Neural progenitor cell (in vitro differentiated cells): ENCODE data around the gene CCDC112. TPM values are rescaled to one million over a fixed set of nuclear protein-coding genes. Genes with fewer than 3 reads are reported as not detected.
"Not testable (repeated sequence)": the region's sequence is repeated elsewhere in the genome, so short reads cannot be mapped to it uniquely, and the experiment has no call there.

ENCODE experiments used
- DNase-seq: peaks from one replicate; pipeline ENCODE4 v3.0.0-alpha.2; 2016; ENCODE audit warnings: low spot score
- H2AFZ ChIP-seq: fragments of 200-600 bp; sonication (generic); replicated peaks from 2 replicates; pipeline ENCODE4 v1.6.1; 2016; ENCODE audit warnings: antibody characterized with exemption
- H3F3A ChIP-seq: fragments of 200-600 bp; sonication (generic); 2 replicates; pipeline ENCODE4 v1.6.1; 2016; ENCODE audit warnings: antibody characterized with exemption, low read depth
- H3K27ac ChIP-seq: fragments of 200-600 bp; sonication (generic); 2 replicates; pipeline ENCODE4 v1.5.1; 2016; ENCODE audit warnings: mild to moderate bottlenecking
- H3K27me3 ChIP-seq: fragments of 200-600 bp; sonication (generic); 2 replicates; pipeline ENCODE4 v1.6.1; 2016; ENCODE audit warnings: mild to moderate bottlenecking, moderate library complexity
- H3K36me3 ChIP-seq: fragments of 200-600 bp; sonication (generic); 2 replicates; pipeline ENCODE4 v1.5.1; 2016
- H3K4me1 ChIP-seq: fragments of 200-600 bp; sonication (generic); 2 replicates; pipeline ENCODE4 v1.6.1; 2016; ENCODE audit warnings: mixed run types
- H3K4me2 ChIP-seq: fragments of 200-600 bp; sonication (generic); 2 replicates; pipeline ENCODE4 v1.6.1; 2016
- H3K4me3 ChIP-seq: fragments of 200-600 bp; sonication (generic); 2 replicates; pipeline ENCODE4 v1.5.1; 2016
- H3K79me2 ChIP-seq: fragments of 200-600 bp; sonication (generic); 2 replicates; pipeline ENCODE4 v1.6.1; 2016; ENCODE audit warnings: low read depth
- H3K9ac ChIP-seq: fragments of 200-600 bp; sonication (generic); 2 replicates; pipeline ENCODE4 v1.6.1; 2016
- H3K9me3 ChIP-seq: fragments of 200-600 bp; sonication (generic); 2 replicates; pipeline ENCODE4 v1.5.1; 2016; ENCODE audit warnings: low read depth
- H4K20me1 ChIP-seq: fragments of 200-600 bp; sonication (generic); 2 replicates; pipeline ENCODE4 v1.6.1; 2016; ENCODE audit warnings: low read depth
- H3K27ac Mint-ChIP-seq: 3 replicates; pipeline ENCODE4 v1.8.0; 2021; ENCODE audit warnings: mixed read lengths
- H3K27me3 Mint-ChIP-seq: 2 replicates; pipeline ENCODE4 v1.8.0; 2022; ENCODE audit warnings: low read depth, mild to moderate bottlenecking, inconsistent platforms, moderate library complexity, mixed read lengths; ENCODE audit not compliant: insufficient read depth
- H3K36me3 Mint-ChIP-seq: 3 replicates; pipeline ENCODE4 v1.8.0; 2021; ENCODE audit warnings: mixed read lengths
- H3K4me1 Mint-ChIP-seq: 3 replicates; pipeline ENCODE4 v1.8.0; 2021; ENCODE audit warnings: mixed read lengths
- H3K4me3 Mint-ChIP-seq: 3 replicates; pipeline ENCODE4 v1.8.0; 2021; ENCODE audit warnings: mild to moderate bottlenecking, moderate library complexity, mixed read lengths
- H3K9me3 Mint-ChIP-seq: 3 replicates; pipeline ENCODE4 v1.8.0; 2020; ENCODE audit warnings: mixed read lengths
- EZH2 ChIP-seq: fragments of 200-600 bp; sonication (generic); IDR thresholded peaks from 2 replicates; pipeline ENCODE4 v1.6.1; 2017; ENCODE audit warnings: antibody characterized with exemption, mild to moderate bottlenecking, moderate library complexity
- EZH2phosphoT487 ChIP-seq: fragments of 200-600 bp; sonication (generic); IDR thresholded peaks from 2 replicates; pipeline ENCODE4 v1.6.1; 2017; ENCODE audit warnings: antibody characterized with exemption
- total RNA-seq: library from RNA; depleted of rRNA; stranded (reverse); fragments of >200 nt; gene quantifications from 2 replicates; pipeline ENCODE4 v1.2.3, GENCODE V29; 2015; ENCODE audit warnings: low replicate concordance
- TF ChIP-seq, protein P1 (sequence below): fragments of 200-600 bp; sonication (generic); IDR thresholded peaks from 2 replicates; pipeline ENCODE4 v1.5.1; 2017; ENCODE audit warnings: antibody characterized with exemption, mild to moderate bottlenecking

The CCDC112 gene
- total RNA-seq, 1 donor from 2014 or later: 33.6 TPM

DNA sequence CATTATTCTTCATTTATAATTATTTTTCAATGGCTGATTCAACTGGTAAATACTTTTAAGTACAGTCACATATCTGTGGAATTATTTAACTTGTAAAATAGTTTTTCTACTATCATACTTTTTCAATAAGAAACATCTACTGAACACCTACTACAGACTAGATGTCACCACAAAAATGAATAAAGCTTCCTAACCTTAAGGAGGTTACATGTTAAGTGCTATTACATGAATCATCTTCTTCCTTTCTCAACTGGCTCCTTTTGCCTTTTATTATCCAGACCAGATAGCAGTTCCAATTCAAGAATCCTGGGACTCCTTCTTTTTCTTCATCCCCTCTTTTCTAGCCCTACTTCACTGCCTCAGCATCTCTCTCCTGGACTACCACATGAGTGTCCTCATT, 38.5 kb downstream of the CCDC112 start:
- Histone ChIP-seq H4K20me1 (peaks cover 28% of the 10 kb centered on the region), H3K27me3 (no peaks in the 10 kb centered on the region), H3K36me3 (no peaks in the 10 kb centered on the region), H3K79me2 (peaks cover 91% of the 10 kb centered on the region), H2AFZ (no peak overlapping the region), H3K4me1 (peaks cover 15% of the 10 kb centered on the region), H3K4me3 (no peak overlapping the region), H3K27ac (no peak overlapping the region), H3K4me2 (no peak overlapping the region), H3K9me3 (no peaks in the 10 kb centered on the region), H3F3A (peaks cover 10% of the 10 kb centered on the region), H3K9ac (no peak overlapping the region)
- TF ChIP-seq EZH2phosphoT487: no peak
- TF ChIP-seq EZH2: no peak
- TF ChIP-seq, protein P1, sequence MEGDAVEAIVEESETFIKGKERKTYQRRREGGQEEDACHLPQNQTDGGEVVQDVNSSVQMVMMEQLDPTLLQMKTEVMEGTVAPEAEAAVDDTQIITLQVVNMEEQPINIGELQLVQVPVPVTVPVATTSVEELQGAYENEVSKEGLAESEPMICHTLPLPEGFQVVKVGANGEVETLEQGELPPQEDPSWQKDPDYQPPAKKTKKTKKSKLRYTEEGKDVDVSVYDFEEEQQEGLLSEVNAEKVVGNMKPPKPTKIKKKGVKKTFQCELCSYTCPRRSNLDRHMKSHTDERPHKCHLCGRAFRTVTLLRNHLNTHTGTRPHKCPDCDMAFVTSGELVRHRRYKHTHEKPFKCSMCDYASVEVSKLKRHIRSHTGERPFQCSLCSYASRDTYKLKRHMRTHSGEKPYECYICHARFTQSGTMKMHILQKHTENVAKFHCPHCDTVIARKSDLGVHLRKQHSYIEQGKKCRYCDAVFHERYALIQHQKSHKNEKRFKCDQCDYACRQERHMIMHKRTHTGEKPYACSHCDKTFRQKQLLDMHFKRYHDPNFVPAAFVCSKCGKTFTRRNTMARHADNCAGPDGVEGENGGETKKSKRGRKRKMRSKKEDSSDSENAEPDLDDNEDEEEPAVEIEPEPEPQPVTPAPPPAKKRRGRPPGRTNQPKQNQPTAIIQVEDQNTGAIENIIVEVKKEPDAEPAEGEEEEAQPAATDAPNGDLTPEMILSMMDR: no peak
- DNase-seq: no peak
- H3K27ac Mint-ChIP-seq: no peak overlapping the region
- H3K36me3 Mint-ChIP-seq: peaks cover 4% of the 10 kb centered on the region
- no peaks in the 10 kb centered on the region for H3K27me3 Mint-ChIP-seq
- no peaks in the 10 kb centered on the region for H3K9me3 Mint-ChIP-seq
- H3K4me3 Mint-ChIP-seq: no peak overlapping the region
- H3K4me1 Mint-ChIP-seq: peaks cover 15% of the 10 kb centered on the region

DNA sequence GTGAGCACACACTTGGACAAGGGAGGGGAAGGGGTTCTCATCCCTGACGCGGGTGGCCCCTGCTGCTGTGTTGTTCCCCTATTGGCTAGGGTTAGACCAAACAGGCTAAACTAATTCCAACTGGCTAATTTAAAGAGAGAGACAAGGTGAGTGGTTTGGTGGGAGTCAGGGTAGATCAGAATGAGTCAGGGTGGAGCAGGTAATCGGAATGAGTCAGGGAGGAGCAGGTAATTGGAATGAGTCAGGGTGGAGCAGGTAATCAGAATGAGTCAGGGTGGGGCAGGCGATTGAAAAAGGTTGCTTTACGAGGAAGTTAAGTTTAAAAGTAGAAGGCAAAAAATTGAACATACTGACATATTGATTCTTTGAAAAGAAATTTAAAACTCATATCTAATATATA, 47.1 kb downstream of the CCDC112 start:
- not testable (repeated sequence) for H3K27ac Mint-ChIP-seq, H3K4me2 ChIP-seq, H3K4me3 Mint-ChIP-seq, H3K4me1 Mint-ChIP-seq, H3K27me3 ChIP-seq, H3K36me3 ChIP-seq, H3K9ac ChIP-seq, H2AFZ ChIP-seq, H3K4me3 ChIP-seq, H3K27ac ChIP-seq, H3K4me1 ChIP-seq, H3K9me3 Mint-ChIP-seq, H3K9me3 ChIP-seq, H3K27me3 Mint-ChIP-seq, H3F3A ChIP-seq, DNase-seq, H3K36me3 Mint-ChIP-seq
- peaks cover 45% of the 10 kb centered on the region for H3K79me2 ChIP-seq
- peaks cover 18% of the 10 kb centered on the region for H4K20me1 ChIP-seq

DNA sequence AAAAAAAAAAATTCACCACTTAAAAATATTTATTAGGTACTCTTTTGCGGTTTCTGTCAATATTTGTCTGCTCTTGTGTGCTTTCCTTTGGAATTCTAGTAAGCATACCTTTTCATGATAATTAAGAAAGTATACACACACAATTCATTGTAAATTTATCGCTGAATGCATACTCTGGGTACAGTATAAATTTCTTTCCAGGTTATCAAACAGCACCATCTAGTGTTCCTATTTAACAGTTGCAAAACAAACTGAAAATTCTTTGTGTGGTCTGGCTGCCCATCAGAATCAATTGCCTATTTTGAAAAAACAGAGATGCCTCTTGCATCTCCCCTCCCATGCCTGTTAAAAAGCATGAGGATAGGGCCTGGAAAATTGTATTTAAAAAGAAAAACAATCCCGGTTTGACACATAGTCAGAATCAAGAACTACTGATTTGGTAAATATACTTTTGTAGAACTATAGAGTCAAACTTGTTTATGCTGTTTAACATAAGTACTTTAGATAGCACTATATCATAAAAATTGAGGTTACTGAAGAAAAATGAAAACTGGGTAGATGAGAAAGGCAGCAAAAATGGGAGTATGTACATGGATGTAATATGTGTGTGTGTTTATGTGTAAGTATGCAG, 50.0 kb downstream of the CCDC112 start:
- TF ChIP-seq EZH2phosphoT487 (no peak), EZH2 (no peak)
- TF ChIP-seq, protein P1: peak; percentile 77

DNA sequence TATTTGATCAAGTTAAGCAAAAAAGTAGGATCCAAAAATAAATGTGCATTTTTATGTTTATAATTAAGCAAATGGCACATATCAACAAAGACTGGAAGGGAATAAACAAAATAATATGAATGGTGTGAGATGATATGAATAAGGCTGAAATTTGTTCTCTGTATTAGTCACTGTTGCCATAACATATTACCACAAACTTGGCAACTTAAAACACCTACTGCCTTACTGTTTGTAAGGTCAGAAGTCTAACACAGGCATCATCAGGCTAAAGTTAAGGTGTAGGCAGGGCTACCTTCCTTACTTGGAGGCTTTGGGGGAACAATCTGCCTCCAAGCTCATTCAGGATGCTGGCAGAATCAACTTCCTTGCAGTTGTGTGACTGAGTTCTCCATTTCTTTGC, 53.0 kb downstream of the CCDC112 start:
- Histone ChIP-seq H3K4me3 (no peak overlapping the region), H3K4me1 (no peaks in the 10 kb centered on the region), H3F3A (peaks cover 2% of the 10 kb centered on the region), H3K27ac (no peak overlapping the region), H3K79me2 (peaks cover 12% of the 10 kb centered on the region), H3K9ac (no peak overlapping the region), H3K9me3 (no peaks in the 10 kb centered on the region), H3K27me3 (no peaks in the 10 kb centered on the region), H4K20me1 (peaks cover 13% of the 10 kb centered on the region), H3K36me3 (no peaks in the 10 kb centered on the region), H2AFZ (no peak overlapping the region), H3K4me2 (no peak overlapping the region)
- H3K27me3 Mint-ChIP-seq: no peaks in the 10 kb centered on the region
- DNase-seq: no peak
- H3K4me3 Mint-ChIP-seq: no peak overlapping the region
- no peaks in the 10 kb centered on the region for H3K9me3 Mint-ChIP-seq
- no peak overlapping the region for H3K27ac Mint-ChIP-seq
- TF ChIP-seq EZH2 (no peak), EZH2phosphoT487 (no peak)
- no peaks in the 10 kb centered on the region for H3K4me1 Mint-ChIP-seq
- peaks cover 8% of the 10 kb centered on the region for H3K36me3 Mint-ChIP-seq

More for the DNA sequence above, 50.0 kb downstream of the CCDC112 start:
- H3F3A ChIP-seq: peaks cover 5% of the 10 kb centered on the region
- no peaks in the 10 kb centered on the region for H3K27me3 Mint-ChIP-seq
- no peaks in the 10 kb centered on the region for H3K27me3 ChIP-seq
- no peak overlapping the region for H3K4me3 Mint-ChIP-seq
- H3K4me1 ChIP-seq: no peaks in the 10 kb centered on the region
- no peak overlapping the region for H3K9ac ChIP-seq
- no peaks in the 10 kb centered on the region for H3K36me3 Mint-ChIP-seq
- no peaks in the 10 kb centered on the region for H3K36me3 ChIP-seq
- no peaks in the 10 kb centered on the region for H3K9me3 Mint-ChIP-seq
- no peak overlapping the region for H3K27ac ChIP-seq
- H3K4me2 ChIP-seq: no peak overlapping the region
- H3K79me2 ChIP-seq: peaks cover 17% of the 10 kb centered on the region
- no peaks in the 10 kb centered on the region for H3K9me3 ChIP-seq
- H4K20me1 ChIP-seq: peaks cover 13% of the 10 kb centered on the region
- H2AFZ ChIP-seq: no peak overlapping the region
- no peak overlapping the region for H3K4me3 ChIP-seq
- H3K27ac Mint-ChIP-seq: no peak overlapping the region
- no peaks in the 10 kb centered on the region for H3K4me1 Mint-ChIP-seq
- DNase-seq: peak; percentile 54
